DOHH2 (cell line): ENCODE measurements around the gene C15orf62.

Source experiments
- H3F3A ChIP-seq: fragments of 200-600 bp; sonication (generic), shearing (Covaris generic); 2 replicates; pipeline ENCODE4 v1.6.0; 2016; ENCODE audit warnings: antibody characterized with exemption, mild to moderate bottlenecking; ENCODE audit not compliant: control insufficient read depth, insufficient read depth
- H3K27ac ChIP-seq: fragments of 200-600 bp; sonication (generic); 2 replicates; pipeline ENCODE4 v1.5.1; 2014; ENCODE audit warnings: low read depth, mild to moderate bottlenecking, low read length, moderate library complexity
- H3K27me3 ChIP-seq: fragments of 200-600 bp; sonication (generic); 2 replicates; pipeline ENCODE4 v1.6.1; 2014; ENCODE audit warnings: mild to moderate bottlenecking, low read length, mixed read lengths; ENCODE audit not compliant: control insufficient read depth
- H3K36me3 ChIP-seq: fragments of 200-600 bp; sonication (generic); 2 replicates; pipeline ENCODE4 v1.6.1; 2014; ENCODE audit warnings: mild to moderate bottlenecking, low read length, moderate library complexity, mixed read lengths; ENCODE audit not compliant: control insufficient read depth
- H3K4me1 ChIP-seq: fragments of 200-600 bp; sonication (generic); 2 replicates; pipeline ENCODE4 v1.6.1; 2014; ENCODE audit warnings: mild to moderate bottlenecking, low read length, mixed read lengths; ENCODE audit not compliant: control insufficient read depth
- H3K4me2 ChIP-seq: fragments of 200-600 bp; sonication (generic); 2 replicates; pipeline ENCODE4 v1.6.0; 2014; ENCODE audit warnings: mild to moderate bottlenecking, low read length, moderate library complexity
- H3K4me3 ChIP-seq: fragments of 200-600 bp; sonication (generic); 2 replicates; pipeline ENCODE4 v1.5.1; 2014; ENCODE audit warnings: mild to moderate bottlenecking, low read length, mixed read lengths
- H3K79me2 ChIP-seq: fragments of 200-600 bp; sonication (generic); 2 replicates; pipeline ENCODE4 v1.6.1; 2014; ENCODE audit warnings: mild to moderate bottlenecking, low read length, mixed read lengths; ENCODE audit not compliant: control insufficient read depth
- H3K9me2 ChIP-seq: fragments of 200-600 bp; sonication (generic); replicated peaks from 2 replicates; pipeline ENCODE4 v1.6.1; 2014; ENCODE audit warnings: mild to moderate bottlenecking, low read length, mixed read lengths; ENCODE audit not compliant: control insufficient read depth
- H3K9me3 ChIP-seq: fragments of 200-600 bp; sonication (generic); 2 replicates; pipeline ENCODE4 v1.6.1; 2014; ENCODE audit warnings: antibody characterized with exemption, low read length, mixed read lengths; ENCODE audit not compliant: control insufficient read depth, insufficient read depth
- H4K20me1 ChIP-seq: fragments of 200-600 bp; sonication (generic); 2 replicates; pipeline ENCODE4 v1.6.0; 2014; ENCODE audit warnings: low read depth, mild to moderate bottlenecking, antibody characterized with exemption, low read length, moderate library complexity; ENCODE audit not compliant: control insufficient read depth, insufficient read depth
- EZH2phosphoT487 ChIP-seq: fragments of 200-600 bp; sonication (generic); IDR thresholded peaks from 2 replicates; pipeline ENCODE4 v1.6.1; 2017; ENCODE audit warnings: borderline replicate concordance, mild to moderate bottlenecking, antibody characterized with exemption, low read length, moderate library complexity, mixed read lengths
- TF ChIP-seq, protein P1 (sequence below): fragments of 200-600 bp; sonication (generic); IDR thresholded peaks from one replicate; pipeline ENCODE4 v1.5.1; 2014; ENCODE audit warnings: antibody characterized with exemption, mild to moderate bottlenecking, low read depth, low read length; ENCODE audit not compliant: poor library complexity, severe bottlenecking

The C15orf62 gene

DNA sequence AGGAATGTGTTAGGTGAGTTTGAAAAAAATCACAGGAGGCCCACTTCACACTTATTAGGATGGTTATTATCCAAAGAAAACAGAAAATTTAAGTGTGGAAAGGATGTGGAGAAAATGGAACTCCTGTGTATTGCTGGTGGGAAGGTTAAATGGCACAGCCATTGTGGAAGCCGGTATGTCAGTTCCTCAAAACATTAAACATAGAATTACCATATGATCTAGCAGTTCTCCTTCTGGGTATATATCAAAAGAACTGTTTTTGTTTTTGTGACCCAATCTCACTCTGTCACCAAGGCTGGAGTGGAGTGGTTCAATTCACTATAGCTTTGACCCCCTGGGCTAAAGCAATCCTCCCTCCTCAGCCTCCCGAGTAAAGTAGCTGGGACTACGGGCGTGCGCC is 26.7 kb downstream of the C15orf62 start:
- H3K79me2 ChIP-seq: peaks cover 20% of the 10 kb centered on the region

DNA sequence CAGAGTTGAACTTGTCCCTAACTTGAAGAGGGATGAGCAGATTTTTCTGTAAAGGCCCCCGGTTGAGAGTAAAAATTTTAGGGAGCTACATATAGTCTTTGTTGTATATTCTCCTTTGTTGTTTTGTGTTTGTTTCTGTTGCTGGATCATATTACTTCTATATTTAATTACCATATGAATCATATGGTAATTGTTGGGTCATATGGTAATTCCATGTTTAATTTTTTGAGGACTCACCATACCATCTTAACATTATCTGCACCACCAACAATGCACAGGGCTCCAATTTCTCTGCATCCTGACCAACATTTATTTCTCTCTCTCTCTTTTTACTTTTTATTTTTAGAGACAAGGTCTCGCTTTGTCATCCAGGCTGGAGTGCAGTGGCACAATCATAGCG is 29.7 kb downstream of the C15orf62 start:
- H3K9me2 ChIP-seq: no peaks in the 10 kb centered on the region
- no peak overlapping the region for H3K4me2 ChIP-seq
- no peak overlapping the region for H3K4me3 ChIP-seq
- TF ChIP-seq EZH2phosphoT487: no peak
- TF ChIP-seq, protein P1, sequence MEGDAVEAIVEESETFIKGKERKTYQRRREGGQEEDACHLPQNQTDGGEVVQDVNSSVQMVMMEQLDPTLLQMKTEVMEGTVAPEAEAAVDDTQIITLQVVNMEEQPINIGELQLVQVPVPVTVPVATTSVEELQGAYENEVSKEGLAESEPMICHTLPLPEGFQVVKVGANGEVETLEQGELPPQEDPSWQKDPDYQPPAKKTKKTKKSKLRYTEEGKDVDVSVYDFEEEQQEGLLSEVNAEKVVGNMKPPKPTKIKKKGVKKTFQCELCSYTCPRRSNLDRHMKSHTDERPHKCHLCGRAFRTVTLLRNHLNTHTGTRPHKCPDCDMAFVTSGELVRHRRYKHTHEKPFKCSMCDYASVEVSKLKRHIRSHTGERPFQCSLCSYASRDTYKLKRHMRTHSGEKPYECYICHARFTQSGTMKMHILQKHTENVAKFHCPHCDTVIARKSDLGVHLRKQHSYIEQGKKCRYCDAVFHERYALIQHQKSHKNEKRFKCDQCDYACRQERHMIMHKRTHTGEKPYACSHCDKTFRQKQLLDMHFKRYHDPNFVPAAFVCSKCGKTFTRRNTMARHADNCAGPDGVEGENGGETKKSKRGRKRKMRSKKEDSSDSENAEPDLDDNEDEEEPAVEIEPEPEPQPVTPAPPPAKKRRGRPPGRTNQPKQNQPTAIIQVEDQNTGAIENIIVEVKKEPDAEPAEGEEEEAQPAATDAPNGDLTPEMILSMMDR: no peak
- no peaks in the 10 kb centered on the region for H4K20me1 ChIP-seq
- H3F3A ChIP-seq: 0 out of 2 replicates have a peak, but pooled peaks cover 3% of the 10 kb centered on the region
- H3K27ac ChIP-seq: no peak overlapping the region
- no peaks in the 10 kb centered on the region for H3K9me3 ChIP-seq
- H3K27me3 ChIP-seq: no peaks in the 10 kb centered on the region
- no peaks in the 10 kb centered on the region for H3K4me1 ChIP-seq
- no peaks in the 10 kb centered on the region; the same call in 1 of the 2 replicates for H3K36me3 ChIP-seq
- H3K79me2 ChIP-seq: peaks cover 27% of the 10 kb centered on the region

More for the DNA sequence above, 26.7 kb downstream of the C15orf62 start:
- no peaks in the 10 kb centered on the region for H3K27me3 ChIP-seq
- H3K4me3 ChIP-seq: no peak overlapping the region
- 0 out of 2 replicates have a peak, but pooled peaks cover 4% of the 10 kb centered on the region for H4K20me1 ChIP-seq
- no peak overlapping the region for H3K27ac ChIP-seq
- H3K9me3 ChIP-seq: no peaks in the 10 kb centered on the region
- H3K4me1 ChIP-seq: no peaks in the 10 kb centered on the region
- TF ChIP-seq EZH2phosphoT487: no peak
- TF ChIP-seq, protein P1: no peak
- H3K36me3 ChIP-seq: 0 out of 2 replicates have a peak, but pooled peaks cover 2% of the 10 kb centered on the region
- no peak overlapping the region for H3K4me2 ChIP-seq
- 0 out of 2 replicates have a peak, but pooled peaks cover 3% of the 10 kb centered on the region for H3F3A ChIP-seq
- no peaks in the 10 kb centered on the region for H3K9me2 ChIP-seq

DNA sequence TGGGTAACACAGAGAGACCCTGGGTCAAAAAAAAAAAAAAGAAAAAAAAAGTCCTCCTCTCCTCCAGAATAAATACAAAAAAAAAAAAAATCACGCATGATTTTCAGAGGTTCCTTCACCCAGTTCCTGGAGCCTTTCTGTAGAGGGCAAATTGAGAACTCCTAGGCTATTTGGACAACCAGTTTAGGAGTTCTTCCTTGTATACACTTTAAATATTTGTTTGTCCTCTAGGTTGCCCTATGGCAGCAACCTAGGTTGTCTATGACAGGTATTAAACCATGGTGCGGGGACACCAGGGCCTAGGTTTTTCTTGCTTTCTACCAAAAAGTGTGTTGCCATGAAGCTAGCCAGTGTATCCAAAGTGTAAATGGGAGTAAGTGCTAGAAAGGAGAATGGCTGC is 33.3 kb downstream of the C15orf62 start:
- Histone ChIP-seq H3K36me3 (peaks cover 3% of the 10 kb centered on the region), H3K27ac (no peak overlapping the region), H4K20me1 (no peaks in the 10 kb centered on the region), H3K9me2 (no peaks in the 10 kb centered on the region), H3K79me2 (peaks cover 37% of the 10 kb centered on the region), H3K9me3 (no peaks in the 10 kb centered on the region), H3K4me2 (no peak overlapping the region), H3K4me3 (no peak overlapping the region), H3K4me1 (peaks cover 14% of the 10 kb centered on the region), H3F3A (0 out of 2 replicates have a peak, but pooled peaks cover 1% of the 10 kb centered on the region), H3K27me3 (no peaks in the 10 kb centered on the region)
- TF ChIP-seq, protein P1: no peak
- no peak for TF ChIP-seq EZH2phosphoT487
